BLaER1 (cell line): Measurements from ENCODE around the gene CCL20.
A peak's percentile ranks its signal among the peaks of the same experiment; 100 is the strongest.
"Not testable (repeated sequence)": the region's sequence is repeated elsewhere in the genome, so short reads cannot be mapped to it uniquely, and the experiment has no call there.

Source experiments
- H3K27ac ChIP-seq: shearing (Covaris generic); formaldehyde crosslinking; 2 replicates; pipeline ENCODE4 v1.8.1; 2022
- H3K27me3 ChIP-seq: shearing (Covaris generic); formaldehyde crosslinking; 2 replicates; pipeline ENCODE4 v1.8.1; 2022
- H3K36me3 ChIP-seq: shearing (Covaris generic); formaldehyde crosslinking; 2 replicates; pipeline ENCODE4 v1.8.1; 2022
- H3K4me1 ChIP-seq: shearing (Covaris generic); formaldehyde crosslinking; 2 replicates; pipeline ENCODE4 v1.8.1; 2022
- H3K4me2 ChIP-seq: shearing (Covaris generic); formaldehyde crosslinking; 2 replicates; pipeline ENCODE4 v1.8.1; 2022
- H3K4me3 ChIP-seq: shearing (Covaris generic); formaldehyde crosslinking; 2 replicates; pipeline ENCODE4 v1.8.1; 2022
- H3K9ac ChIP-seq: shearing (Covaris generic); formaldehyde crosslinking; 2 replicates; pipeline ENCODE4 v1.8.1; 2022
- H3K9me3 ChIP-seq: shearing (Covaris generic); formaldehyde crosslinking; 2 replicates; pipeline ENCODE4 v1.8.1; 2022
- H4K20me1 ChIP-seq: shearing (Covaris generic); formaldehyde crosslinking; 2 replicates; pipeline ENCODE4 v1.8.1; 2022
- Cebpa-rat ChIP-seq: shearing (Covaris generic); IDR thresholded peaks from 2 replicates; pipeline ENCODE4 v1.8.1; 2022

CCL20 gene

GRCh38 chr2:227829337-227829736, 15.7 kb downstream of the CCL20 start:
- H3K4me2 ChIP-seq: no peak overlapping the region
- no peak overlapping the region for H3K9ac ChIP-seq
- TF ChIP-seq Cebpa-rat: no peak
- no peaks in the 10 kb centered on the region for H3K9me3 ChIP-seq
- no peaks in the 10 kb centered on the region for H3K27me3 ChIP-seq
- no peaks in the 10 kb centered on the region for H4K20me1 ChIP-seq
- H3K4me1 ChIP-seq: no peaks in the 10 kb centered on the region
- H3K4me3 ChIP-seq: no peak overlapping the region
- no peak overlapping the region for H3K27ac ChIP-seq
- H3K36me3 ChIP-seq: no peaks in the 10 kb centered on the region

- Histone ChIP-seq H3K27ac (no peak overlapping the region), H4K20me1 (no peaks in the 10 kb centered on the region), H3K4me1 (no peaks in the 10 kb centered on the region), H3K9me3 (no peaks in the 10 kb centered on the region), H3K4me2 (no peak overlapping the region), H3K4me3 (no peak overlapping the region), H3K9ac (no peak overlapping the region), H3K36me3 (no peaks in the 10 kb centered on the region), H3K27me3 (no peaks in the 10 kb centered on the region)
- TF ChIP-seq Cebpa-rat: no peak
Observed at GRCh38 chr2:227834423-227834822, 20.8 kb downstream of the CCL20 start.

GRCh38 chr2:227834916-227835650, 21.4 kb downstream of the CCL20 start:
- H4K20me1 ChIP-seq: no peaks in the 10 kb centered on the region
- H3K27me3 ChIP-seq: no peaks in the 10 kb centered on the region
- no peak overlapping the region for H3K4me3 ChIP-seq
- H3K9me3 ChIP-seq: no peaks in the 10 kb centered on the region
- TF ChIP-seq Cebpa-rat: no peak
- H3K27ac ChIP-seq: no peak overlapping the region
- H3K4me2 ChIP-seq: no peak overlapping the region
- H3K36me3 ChIP-seq: no peaks in the 10 kb centered on the region
- H3K9ac ChIP-seq: no peak overlapping the region
- H3K4me1 ChIP-seq: no peaks in the 10 kb centered on the region

GRCh38 chr2:227839339-227840129, 25.9 kb downstream of the CCL20 start:
- not testable (repeated sequence) for H3K4me3 ChIP-seq, H3K27me3 ChIP-seq, H3K27ac ChIP-seq, H3K4me2 ChIP-seq, H3K4me1 ChIP-seq, H3K36me3 ChIP-seq, H3K9ac ChIP-seq, H3K9me3 ChIP-seq, H4K20me1 ChIP-seq

GRCh38 chr2:227846831-227847230, 33.2 kb downstream of the CCL20 start:
- Histone ChIP-seq H3K9me3 (no peaks in the 10 kb centered on the region), H4K20me1 (no peaks in the 10 kb centered on the region), H3K27ac (no peak overlapping the region), H3K4me1 (peaks cover 10% of the 10 kb centered on the region), H3K9ac (no peak overlapping the region), H3K4me3 (no peak overlapping the region), H3K4me2 (no peak overlapping the region), H3K27me3 (no peaks in the 10 kb centered on the region), H3K36me3 (no peaks in the 10 kb centered on the region)
- TF ChIP-seq Cebpa-rat: no peak

GRCh38 chr2:227848146-227848545, 34.5 kb downstream of the CCL20 start:
- no peak overlapping the region for H3K27ac ChIP-seq
- H3K4me3 ChIP-seq: no peak overlapping the region
- H3K9me3 ChIP-seq: no peaks in the 10 kb centered on the region
- no peak overlapping the region for H3K9ac ChIP-seq
- H4K20me1 ChIP-seq: no peaks in the 10 kb centered on the region
- TF ChIP-seq Cebpa-rat: no peak
- peak overlapping the region; percentile 15; the same call in 1 of the 2 replicates for H3K4me2 ChIP-seq
- H3K27me3 ChIP-seq: no peaks in the 10 kb centered on the region
- no peaks in the 10 kb centered on the region for H3K36me3 ChIP-seq
- peaks cover 10% of the 10 kb centered on the region for H3K4me1 ChIP-seq

- Histone ChIP-seq H3K4me1 (peaks cover 10% of the 10 kb centered on the region), H3K27me3 (no peaks in the 10 kb centered on the region), H3K36me3 (no peaks in the 10 kb centered on the region), H3K9me3 (no peaks in the 10 kb centered on the region), H4K20me1 (no peaks in the 10 kb centered on the region), H3K4me3 (no peak overlapping the region), H3K4me2 (peak overlapping the region; percentile 15; the same call in 1 of the 2 replicates), H3K9ac (no peak overlapping the region), H3K27ac (no peak overlapping the region)
- no peak for TF ChIP-seq Cebpa-rat
Observed at GRCh38 chr2:227848586-227848985, 34.9 kb downstream of the CCL20 start.

GRCh38 chr2:227849906-227850305, 36.3 kb downstream of the CCL20 start:
- Histone ChIP-seq H3K4me3 (no peak overlapping the region), H4K20me1 (no peaks in the 10 kb centered on the region)
- no peak for TF ChIP-seq Cebpa-rat

GRCh38 chr2:227853204-227853629, 39.6 kb downstream of the CCL20 start:
- H3K4me2 ChIP-seq: no peak overlapping the region
- no peak for TF ChIP-seq Cebpa-rat
- H3K36me3 ChIP-seq: no peaks in the 10 kb centered on the region
- H3K9ac ChIP-seq: no peak overlapping the region
- no peaks in the 10 kb centered on the region for H3K9me3 ChIP-seq
- H3K27me3 ChIP-seq: no peaks in the 10 kb centered on the region
- H3K4me1 ChIP-seq: peaks cover 13% of the 10 kb centered on the region
- no peak overlapping the region for H3K4me3 ChIP-seq
- no peaks in the 10 kb centered on the region for H4K20me1 ChIP-seq
- H3K27ac ChIP-seq: no peak overlapping the region

More at GRCh38 chr2:227849906-227850305, 36.3 kb downstream of the CCL20 start:
- no peak overlapping the region for H3K27ac ChIP-seq
- no peak overlapping the region for H3K4me2 ChIP-seq
- H3K36me3 ChIP-seq: no peaks in the 10 kb centered on the region
- H3K27me3 ChIP-seq: no peaks in the 10 kb centered on the region
- no peak overlapping the region for H3K9ac ChIP-seq
- peaks cover 15% of the 10 kb centered on the region for H3K4me1 ChIP-seq
- no peaks in the 10 kb centered on the region for H3K9me3 ChIP-seq

- H3K27ac ChIP-seq: no peak overlapping the region
- H4K20me1 ChIP-seq: no peaks in the 10 kb centered on the region
- H3K4me1 ChIP-seq: peaks cover 7% of the 10 kb centered on the region
- no peak overlapping the region for H3K9ac ChIP-seq
- no peak for TF ChIP-seq Cebpa-rat
- H3K4me3 ChIP-seq: no peak overlapping the region
- no peaks in the 10 kb centered on the region for H3K9me3 ChIP-seq
- H3K36me3 ChIP-seq: no peaks in the 10 kb centered on the region
- H3K27me3 ChIP-seq: no peaks in the 10 kb centered on the region
- no peak overlapping the region for H3K4me2 ChIP-seq
Observed at GRCh38 chr2:227853765-227854271, 40.2 kb downstream of the CCL20 start.
